Measurements from ENCODE around the gene TP53I3. TPM values are rescaled to one million over a fixed set of nuclear protein-coding genes. Genes with fewer than 3 reads are reported as not detected.

TP53I3 gene
- total and polyA plus RNA-seq, 2 of the 4 experiments (the other 2 are of a cell fraction), result 25.5 to 42.2 TPM

- Histone ChIP-seq H3K9ac (ENCODE audit: low read depth, low read length) (no peak overlapping the region), H3K4me3 (ENCODE audit: insufficient read depth, low read depth, low read length) (no peak overlapping the region), H3K27ac (ENCODE audit: insufficient read depth, low read length) (no peak overlapping the region), H3K14ac (replicated peaks; ENCODE audit: low read depth, low read length) (no peak overlapping the region), H3K27me3 (ENCODE audit: control insufficient read depth, insufficient read depth, low read length) (no peaks in the 10 kb centered on the region), H4K91ac (ENCODE audit: insufficient read depth, low read depth, low read length) (no peak overlapping the region), H2AK5ac (ENCODE audit: low read depth, low read length) (no peak overlapping the region), H3K56ac (ENCODE audit: extremely low read depth, insufficient read depth, low read length) (no peak overlapping the region), H3K79me1 (ENCODE audit: low read depth in 1 of 2, low read length in 2 of 2) (0 out of 4 replicates have a peak, but pooled peaks cover 3 to 5% of the 10 kb centered on the region in 2 experiments), H4K8ac (ENCODE audit: low read depth in 2 of 2, low read length in 2 of 2) (no peak overlapping the region), H2BK15ac (ENCODE audit: low read depth, low read length) (no peak overlapping the region), H3K4me2 (ENCODE audit: low read depth, low read length) (no peak overlapping the region), H3K23ac (ENCODE audit: low read depth, low read length) (no peak overlapping the region), H2BK5ac (ENCODE audit: low read depth, low read length, poor library complexity, severe bottlenecking) (no peak overlapping the region), H3K9me1 (ENCODE audit: insufficient read depth, low read length) (0 out of 2 replicates have a peak, but pooled peaks cover 5% of the 10 kb centered on the region), H3K9me3 (ENCODE audit: control insufficient read depth, insufficient read depth, low read length) (no peaks in the 10 kb centered on the region), H3K4ac (ENCODE audit: low read depth, low read length) (no peak overlapping the region), H3K4me1 (ENCODE audit: control insufficient read depth, insufficient read depth, low read length) (no peaks in the 10 kb centered on the region), H3K36me3 (ENCODE audit: control insufficient read depth, insufficient read depth, low read length) (no peaks in the 10 kb centered on the region), H4K20me1 (ENCODE audit: insufficient read depth, low read length) (no peaks in the 10 kb centered on the region), H2BK20ac (ENCODE audit: low read depth, low read length) (no peak overlapping the region), H2BK120ac (ENCODE audit: low read depth, low read length) (no peak overlapping the region), H2AFZ (replicated peaks; ENCODE audit: low read length, poor library complexity) (no peak overlapping the region), H2AK9ac (replicated peaks; ENCODE audit: low read depth, low read length, poor library complexity) (no peak overlapping the region), H3K18ac (ENCODE audit: low read depth, low read length) (no peak overlapping the region), H4K5ac (ENCODE audit: low read depth, low read length) (no peak overlapping the region)
- in situ Hi-C loops (cut with MboI; ENCODE audit: low sequenced_read_pairs) (no loop called here), dilution Hi-C loops (cut with HindIII; ENCODE audit: low sequenced_read_pairs, unreplicated experiment) (no loop called here), intact Hi-C loops (cut with micrococcal nuclease) (no loop called here)
- no peak for TF ChIP-seq CTCF (conservative IDR thresholded peaks at IDR 0.05; ENCODE audit: low read depth, low read length)
- TF ChIP-seq BHLHE40 (IDR thresholded peaks at IDR 0.05; ENCODE audit: low read depth, low read length), result no peak
- no peak for TF ChIP-seq CEBPB (IDR thresholded peaks at IDR 0.05; ENCODE audit: low read depth, low read length)
- TF ChIP-seq NFE2L2 (IDR thresholded peaks at IDR 0.05; ENCODE audit: low read depth, low read length), result no peak
- TF ChIP-seq FOS (IDR thresholded peaks at IDR 0.05; ENCODE audit: low read depth, low read length), result no peak
- TF ChIP-seq RAD21 (IDR thresholded peaks at IDR 0.05; ENCODE audit: low read length), result no peak
- no peak for TF ChIP-seq RCOR1 (IDR thresholded peaks at IDR 0.05; ENCODE audit: insufficient replicate concordance, low read length)
- TF ChIP-seq ELK1 (IDR thresholded peaks at IDR 0.05; ENCODE audit: borderline replicate concordance, low read depth, low read length), result no peak
- no peak for TF ChIP-seq MAZ (IDR thresholded peaks at IDR 0.05; ENCODE audit: borderline replicate concordance, low read depth, low read length)
- no peak for TF ChIP-seq CHD1 (IDR thresholded peaks at IDR 0.05; ENCODE audit: low read depth, low read length)
- TF ChIP-seq MXI1 (IDR thresholded peaks at IDR 0.05; ENCODE audit: borderline replicate concordance, low read depth, low read length), result no peak
- WGBS, 2 experiments (ENCODE audit: extremely low coverage in 2 of 2, insufficient read length in 1 of 2), result no CpG with 5 or more reads among the region's 1 CpG
- no peak for ATAC-seq (ENCODE audit: low read depth)
- no peak for DNase-seq
- POLR2A ChIA-PET (ENCODE audit: unreplicated experiment), result no interaction called here
- no TSS peak for BruUV-seq (replicated peaks)
- CTCF ChIA-PET, result interaction anchor here (0.6 to 0.7 kb wide), 2 partner anchors 10 to 29 kb away, joined by 3 to 4 read pairs; no protein-coding TSS in a partner anchor
Measured at GRCh38 chr2:24052951-24053350, 31.7 kb downstream of the TP53I3 start.
